Spinal cord (tissue), 10 donors: ENCODE measurements around the gene MUC5B. TPM values are rescaled to one million over a fixed set of nuclear protein-coding genes. Genes with fewer than 3 reads are reported as not detected.
A peak's percentile ranks its signal among the peaks of the same experiment; 100 is the strongest.

Experiments
- DNase-seq, 6 donors: peaks; one replicate each; pipeline versions ENCODE4 v3.0.0 to v3.0.0-alpha.2; 2013 to 2015; ENCODE audit warnings: low spot score in 6 of 6, low read depth in 4 of 6
- H3K27ac ChIP-seq: one replicate; pipeline ENCODE4 v1.5.1; 2013; ENCODE audit warnings: low read depth, low read length, control low read depth
- H3K27me3 ChIP-seq: one replicate; pipeline ENCODE4 v1.6.1; 2013; ENCODE audit warnings: low read length; ENCODE audit not compliant: control insufficient read depth, insufficient read depth
- H3K36me3 ChIP-seq: one replicate; pipeline ENCODE4 v1.6.1; 2013; ENCODE audit warnings: low read length; ENCODE audit not compliant: control insufficient read depth, insufficient read depth
- H3K4me1 ChIP-seq: one replicate; pipeline ENCODE4 v1.6.1; 2013; ENCODE audit warnings: low read length; ENCODE audit not compliant: control insufficient read depth, insufficient read depth
- H3K4me3 ChIP-seq: one replicate; pipeline ENCODE4 v1.5.1; 2013; ENCODE audit warnings: low read depth, low read length, control low read depth
- H3K9me3 ChIP-seq: one replicate; pipeline ENCODE4 v1.6.1; 2013; ENCODE audit warnings: low read length; ENCODE audit not compliant: control insufficient read depth, insufficient read depth
- WGBS: methylation state at CpG from one replicate; pipeline ENCODE4 v1.1.5; 2013; ENCODE audit warnings: missing lambda C conversion rate; ENCODE audit not compliant: insufficient coverage; 5-methylcytosine and 5-hydroxymethylcytosine counted together
- polyA plus RNA-seq, 2 donors: library from polyadenylated mRNA; unstranded; fragments of 120-200 nt; gene quantifications; one replicate each; pipeline ENCODE4 v1.2.1, GENCODE V29; 2013; ENCODE audit not compliant: insufficient read length in 2 of 2
- total RNA-seq, 2 donors: library from RNA; depleted of rRNA in 1 of 2; stranded (reverse); fragments of 120-200 nt in 1 of 2; fragments of >200 nt in 1 of 2; gene quantifications; one replicate each; pipeline versions ENCODE4 v1.2.3 to v1.2.4, GENCODE V29; 2013 to 2014
- donor health status: healthy.

The MUC5B gene
- total and polyA plus RNA-seq, 4 donors, result 0.17 to 0.44 (median 0.21) TPM; not detected in 1

GRCh38 chr11:1295591-1295990, 72.7 kb downstream of the MUC5B start:
- no peak overlapping the region for H3K4me3 ChIP-seq
- WGBS, result 94% methylated on average over 23 of the region's 23 CpGs
- DNase-seq, result no peak
- H3K36me3 ChIP-seq, result peaks cover 71% of the 10 kb centered on the region
- H3K27ac ChIP-seq, result no peak overlapping the region
- no peaks in the 10 kb centered on the region for H3K9me3 ChIP-seq
- peaks cover 26% of the 10 kb centered on the region for H3K4me1 ChIP-seq
- H3K27me3 ChIP-seq, result no peaks in the 10 kb centered on the region

- Histone ChIP-seq H3K36me3 (peaks cover 65% of the 10 kb centered on the region), H3K9me3 (no peaks in the 10 kb centered on the region), H3K27ac (no peak overlapping the region), H3K27me3 (no peaks in the 10 kb centered on the region), H3K4me1 (peaks cover 31% of the 10 kb centered on the region), H3K4me3 (no peak overlapping the region)
- no peak for DNase-seq
- WGBS, result 100% methylated on average over 3 of the region's 9 CpGs
Observed at GRCh38 chr11:1296287-1296686, 73.4 kb downstream of the MUC5B start.

GRCh38 chr11:1297011-1297575, 74.2 kb downstream of the MUC5B start:
- Histone ChIP-seq H3K4me3 (no peak overlapping the region), H3K27me3 (no peaks in the 10 kb centered on the region), H3K9me3 (no peaks in the 10 kb centered on the region), H3K27ac (no peak overlapping the region), H3K36me3 (peaks cover 64% of the 10 kb centered on the region), H3K4me1 (peaks cover 39% of the 10 kb centered on the region)
- 96% methylated on average over 25 of the region's 25 CpGs for WGBS
- DNase-seq, result no peak

GRCh38 chr11:1297576-1298473, 75.0 kb downstream of the MUC5B start:
- no peak overlapping the region for H3K4me3 ChIP-seq
- WGBS, result 84% methylated on average over 30 of the region's 31 CpGs
- H3K9me3 ChIP-seq, result no peaks in the 10 kb centered on the region
- H3K27me3 ChIP-seq, result no peaks in the 10 kb centered on the region
- H3K36me3 ChIP-seq, result peaks cover 63% of the 10 kb centered on the region
- H3K27ac ChIP-seq, result no peak overlapping the region
- DNase-seq, result no peak
- H3K4me1 ChIP-seq, result peaks cover 46% of the 10 kb centered on the region

GRCh38 chr11:1298695-1299492, 76.0 kb downstream of the MUC5B start:
- Histone ChIP-seq H3K36me3 (peaks cover 58% of the 10 kb centered on the region), H3K27me3 (no peaks in the 10 kb centered on the region), H3K9me3 (no peaks in the 10 kb centered on the region), H3K4me3 (no peak overlapping the region), H3K27ac (peak overlapping the region; percentile 7), H3K4me1 (peaks cover 52% of the 10 kb centered on the region)
- DNase-seq, result no peak
- 85% methylated on average over 28 of the region's 32 CpGs for WGBS

- no peak overlapping the region for H3K4me3 ChIP-seq
- H3K27ac ChIP-seq, result peak overlapping the region; percentile 7
- WGBS, result 85% methylated on average over 19 of the region's 23 CpGs
- no peak for DNase-seq
- H3K9me3 ChIP-seq, result no peaks in the 10 kb centered on the region
- peaks cover 64% of the 10 kb centered on the region for H3K36me3 ChIP-seq
- peaks cover 59% of the 10 kb centered on the region for H3K4me1 ChIP-seq
- no peaks in the 10 kb centered on the region for H3K27me3 ChIP-seq
Observed at GRCh38 chr11:1299621-1300020, 76.8 kb downstream of the MUC5B start.

- H3K27me3 ChIP-seq, result no peaks in the 10 kb centered on the region
- peaks cover 61% of the 10 kb centered on the region for H3K4me1 ChIP-seq
- WGBS, result 51% methylated on average over 5 of the region's 7 CpGs
- no peak overlapping the region for H3K27ac ChIP-seq
- H3K36me3 ChIP-seq, result peaks cover 61% of the 10 kb centered on the region
- no peak for DNase-seq
- no peak overlapping the region for H3K4me3 ChIP-seq
- H3K9me3 ChIP-seq, result no peaks in the 10 kb centered on the region
Observed at GRCh38 chr11:1300121-1300520, 77.3 kb downstream of the MUC5B start.

- no peak overlapping the region for H3K4me3 ChIP-seq
- no peak for DNase-seq
- no peak overlapping the region for H3K27ac ChIP-seq
- H3K27me3 ChIP-seq, result no peaks in the 10 kb centered on the region
- peaks cover 66% of the 10 kb centered on the region for H3K4me1 ChIP-seq
- no peaks in the 10 kb centered on the region for H3K9me3 ChIP-seq
- H3K36me3 ChIP-seq, result peaks cover 61% of the 10 kb centered on the region
- 51% methylated on average over 16 of the region's 28 CpGs for WGBS
Observed at GRCh38 chr11:1300569-1301187, 77.8 kb downstream of the MUC5B start.

GRCh38 chr11:1301220-1302000, 78.5 kb downstream of the MUC5B start:
- Histone ChIP-seq H3K4me1 (peaks cover 74% of the 10 kb centered on the region), H3K27ac (peak overlapping the region; percentile 78), H3K4me3 (no peak overlapping the region), H3K36me3 (peaks cover 57% of the 10 kb centered on the region), H3K9me3 (no peaks in the 10 kb centered on the region), H3K27me3 (no peaks in the 10 kb centered on the region)
- WGBS, result 66% methylated on average over 16 of the region's 22 CpGs
- no peak for DNase-seq
